HepG2 (cell line): ENCODE results near the gene GNA12. TPM values are rescaled to one million over a fixed set of nuclear protein-coding genes. Genes with fewer than 3 reads are reported as not detected.
A peak's percentile ranks its signal among the peaks of the same experiment; 100 is the strongest.

Source experiments
- ATAC-seq: fragments of 200-7000 bp; cut with Tn5 transposase; 3 replicates; pipeline ENCODE4 v1.9.1; 2020; ENCODE audit warnings: mild to moderate bottlenecking, moderate library complexity
- BruUV-seq: library from RNA; stranded (reverse); fragments of 400-500 nt; replicated peaks from 2 replicates; lab custom pipeline; 2021; lab: Mats Ljungman, UMichigan
- CTCF ChIA-PET: fragments of 300-600 bp; formaldehyde crosslinking; extraction: SDS; loops from one replicate; lab custom pipeline; 2021; ENCODE audit warnings: low total read pairs, inconsistent platforms, low intra/inter-chr PET ratio; lab: Yijun Ruan, JAX
- POLR2A ChIA-PET: fragments of 350-600 bp; sonication (Branson Sonifier 250); formaldehyde crosslinking; loops from one replicate; lab custom pipeline; 2020; ENCODE audit warnings: antibody characterized with exemption, inconsistent platforms; lab: Yijun Ruan, JAX
- DNase-seq: peaks from one replicate; pipeline ENCODE4 v3.0.0-alpha.2; 2015; ENCODE audit warnings: low spot score
- FAIRE-seq: peaks from 3 replicates; lab custom pipeline; 2011; peaks lifted over from hg19 to GRCh38; lab: Jason Lieb, UNC
- H2AFZ ChIP-seq: one replicate; pipeline ENCODE4 v1.6.1; 2011; ENCODE audit warnings: low read length, inconsistent platforms
- H3K27ac ChIP-seq: fragments of 300-600 bp; 3 replicates; pipeline ENCODE4 v1.8.0; 2011; ENCODE audit warnings: mixed run types, mild to moderate bottlenecking, mixed read lengths, low read length, inconsistent platforms; ENCODE audit not compliant: insufficient read depth; ENCODE audit errors: extremely low read length
- H3K27me3 ChIP-seq, 2 experiments: fragments of 200-600 bp in 1 of 2; 2 replicates in 1 of 2; 3 replicates in 1 of 2; pipeline versions ENCODE4 v1.6.0 to v1.8.0; 2011; ENCODE audit warnings: low read length in 2 of 2, mild to moderate bottlenecking in 2 of 2, moderate library complexity in 2 of 2, inconsistent platforms in 1 of 2; ENCODE audit not compliant: insufficient read depth in 2 of 2, control insufficient read depth in 1 of 2
- H3K36me3 ChIP-seq, 2 experiments: fragments of 200-600 bp in 1 of 2; replicated peaks in 1 of 2; 2 replicates in 1 of 2; 3 replicates in 1 of 2; pipeline versions ENCODE4 v1.5.1 to v1.8.0; 2011; ENCODE audit warnings: low read length in 2 of 2, inconsistent platforms in 1 of 2; ENCODE audit not compliant: insufficient read depth in 2 of 2, control insufficient read depth in 1 of 2
- H3K4me1 ChIP-seq: 2 replicates; pipeline ENCODE4 v1.5.1; 2012; ENCODE audit warnings: low read length, inconsistent platforms; ENCODE audit not compliant: insufficient read depth
- H3K4me2 ChIP-seq: 2 replicates; pipeline ENCODE4 v1.6.0; 2011; ENCODE audit warnings: low read depth, low read length, inconsistent platforms
- H3K4me3 ChIP-seq, 3 experiments: fragments of 200-600 bp in 1 of 3; sonication (generic), shearing (Covaris generic) in 1 of 3; replicated peaks in 1 of 3; 2 replicates each; pipeline ENCODE4 v1.5.1; 2011 to 2016; ENCODE audit warnings: low read length in 3 of 3, inconsistent platforms in 2 of 3, low read depth in 2 of 3, mild to moderate bottlenecking in 2 of 3, control low read depth in 1 of 3, mixed read lengths in 1 of 3; ENCODE audit not compliant: insufficient read depth in 1 of 3
- H3K79me2 ChIP-seq: one replicate; pipeline ENCODE4 v1.6.1; 2011; ENCODE audit warnings: low read length, inconsistent platforms; ENCODE audit not compliant: insufficient read depth
- H3K9ac ChIP-seq: 2 replicates; pipeline ENCODE4 v1.6.0; 2011; ENCODE audit warnings: mild to moderate bottlenecking, low read depth, low read length, inconsistent platforms; ENCODE audit not compliant: insufficient read depth
- H3K9me3 ChIP-seq: 2 replicates; pipeline ENCODE4 v1.5.1; 2012; ENCODE audit warnings: mild to moderate bottlenecking, low read length
- H4K20me1 ChIP-seq: 2 replicates; pipeline ENCODE4 v1.6.0; 2011; ENCODE audit warnings: inconsistent platforms, mild to moderate bottlenecking, low read length, moderate library complexity; ENCODE audit not compliant: insufficient read depth
- FOSL2 ChIP-seq: sonication (generic); formaldehyde crosslinking; IDR thresholded peaks from 2 replicates; pipeline ENCODE4 v1.4.0; 2020; ENCODE audit warnings: missing genetic modification reagents
- HDAC6 ChIP-seq: fragments of 200-600 bp; sonication (generic); IDR thresholded peaks from 2 replicates; pipeline ENCODE4 v1.7.0; 2017; ENCODE audit warnings: mild to moderate bottlenecking, antibody characterized with exemption, low read length, low read depth
- JUND ChIP-seq: sonication (generic); formaldehyde crosslinking; IDR thresholded peaks from 2 replicates; pipeline ENCODE4 v1.8.0; 2022; ENCODE audit warnings: mild to moderate bottlenecking, missing genetic modification reagents
- NFIC ChIP-seq: IDR thresholded peaks from 2 replicates; pipeline ENCODE4 v1.6.1; 2012; ENCODE audit warnings: mild to moderate bottlenecking, low read length, inconsistent platforms
- ZIK1 ChIP-seq: sonication (generic); formaldehyde crosslinking; IDR thresholded peaks from 2 replicates; pipeline ENCODE4 v1.5.0; 2020; ENCODE audit warnings: mild to moderate bottlenecking, low read depth, missing genetic modification reagents, borderline replicate concordance
- ZNF33B ChIP-seq: sonication (generic); formaldehyde crosslinking; IDR thresholded peaks from 2 replicates; pipeline ENCODE4 v1.5.1; 2020; ENCODE audit warnings: mild to moderate bottlenecking, missing genetic modification reagents
- ZNF775 ChIP-seq: sonication (generic); formaldehyde crosslinking; IDR thresholded peaks from 2 replicates; pipeline ENCODE4 v1.4.0; 2020; ENCODE audit warnings: missing genetic modification reagents, mild to moderate bottlenecking, moderate library complexity, borderline replicate concordance
- ZNF780A ChIP-seq: sonication (generic); formaldehyde crosslinking; IDR thresholded peaks from 2 replicates; pipeline ENCODE4 v1.8.0; 2022; ENCODE audit warnings: mild to moderate bottlenecking, missing genetic modification reagents, moderate library complexity
- WGBS: methylation state at CpG from one replicate; pipeline ENCODE4 v1.1.6; 2017; ENCODE audit warnings: low lambda C conversion rate; 5-methylcytosine and 5-hydroxymethylcytosine counted together
- in situ Hi-C: cut with HindIII; loops from 2 replicates; pipeline ENCODE4 v1.10.0; 2017; ENCODE audit warnings: low pct_unique_long_range_greater_than_20kb; ENCODE audit not compliant: extremely low pct_ligation_motif_present
- intact Hi-C: fragments of 100-400 bp; cut with micrococcal nuclease; formaldehyde crosslinking; loops from one replicate; pipeline ENCODE4 v1.10.0; 2022; ENCODE audit not compliant: unreplicated experiment
- polyA plus RNA-seq, 8 experiments: library from polyadenylated mRNA; depleted of rRNA in 3 of 8; stranded (reverse) in 7 of 8; unstranded in 1 of 8; fragments of >200 nt; fragmentation: Illumina TruSeq in 4 of 8; extraction: Trizol in 4 of 8; gene quantifications; 2 replicates each; pipeline versions ENCODE4 v1.2.1 to v1.2.3, GENCODE V29; 2011 to 2016; ENCODE audit warnings: low read depth in 4 of 8, missing spikeins in 1 of 8, mixed read lengths in 1 of 8; ENCODE audit not compliant: insufficient read depth in 1 of 8
- total RNA-seq, 5 experiments: library from RNA; depleted of rRNA; stranded (reverse); fragments of >200 nt; fragmentation: Illumina TruSeq; extraction: Trizol; gene quantifications; 2 replicates each; pipeline ENCODE4 v1.2.3, GENCODE V29; 2016; ENCODE audit warnings: low read depth in 1 of 5

Gene GNA12
- total and polyA plus RNA-seq, 2 of the 13 experiments (the other 11 are each of a cell fraction or from before 2014, with no cell fraction given) = 16.2 to 50.9 TPM

DNA sequence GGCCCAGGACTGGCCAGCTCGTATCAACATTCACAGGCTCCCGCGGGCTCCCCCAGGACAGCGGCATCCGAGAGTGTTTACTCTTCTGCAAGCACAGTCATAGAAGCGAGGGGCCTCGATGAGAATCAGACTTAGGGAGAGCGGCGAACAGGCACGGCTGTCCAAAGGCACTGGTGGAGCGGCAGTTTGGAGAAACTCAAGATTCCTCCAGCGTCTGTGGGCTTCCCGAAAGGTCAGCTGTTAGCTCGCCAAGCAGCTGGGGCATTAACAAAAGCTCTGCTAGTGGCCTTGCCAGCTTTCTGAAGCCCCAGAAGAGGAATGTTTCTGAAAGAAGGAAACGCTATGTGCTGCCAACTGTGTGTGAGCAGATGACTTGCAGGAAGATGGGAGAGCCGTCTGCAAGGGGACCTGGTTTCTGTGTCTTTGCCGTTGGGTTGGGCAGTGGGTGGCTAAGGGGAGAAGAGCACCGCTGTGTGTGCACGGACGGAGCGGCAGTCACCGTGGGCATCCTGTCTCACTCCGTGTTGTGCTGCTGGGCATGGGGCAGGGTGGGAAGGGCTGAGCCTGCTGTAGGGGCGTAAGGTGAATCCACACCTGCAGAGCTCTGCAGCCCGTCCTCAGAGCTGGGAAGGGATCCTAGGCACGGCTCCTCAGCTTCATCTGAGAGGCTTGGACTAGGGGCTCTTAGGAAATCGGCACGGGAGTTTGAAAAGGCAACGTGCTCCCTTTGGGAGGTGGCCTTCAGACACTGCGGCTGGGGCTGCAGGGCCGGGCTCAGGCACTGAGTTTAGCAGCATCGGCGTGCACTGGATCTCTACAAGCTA lies 114.0 kb downstream of the GNA12 start:
- ATAC-seq (no peak), FAIRE-seq (no peak), DNase-seq (no peak)
- H2AFZ ChIP-seq = no peak overlapping the region
- no TSS peak for BruUV-seq
- in situ Hi-C loops = no loop called here
- H4K20me1 ChIP-seq = 0 out of 2 replicates have a peak, but pooled peaks cover 4% of the 10 kb centered on the region
- H3K4me3 ChIP-seq = no peak overlapping the region
- H3K9ac ChIP-seq = no peak overlapping the region
- WGBS = 95% methylated on average over 22 of the region's 33 CpGs
- H3K36me3 ChIP-seq = peaks cover 18 to 57% of the 10 kb centered on the region in 2 experiments; a peak in 4 of 5 replicates
- no peaks in the 10 kb centered on the region for H3K79me2 ChIP-seq
- CTCF ChIA-PET = no interaction called here
- no peaks in the 10 kb centered on the region for H3K27me3 ChIP-seq
- H3K4me1 ChIP-seq = peaks cover 11% of the 10 kb centered on the region; the same call in 1 of the 2 replicates
- POLR2A ChIA-PET = no interaction called here
- TF ChIP-seq ZNF775 (CRISPR knock-in tag) = no peak
- no peak for TF ChIP-seq NFIC
- TF ChIP-seq, all 625 proteins: peak for 0
- no peak overlapping the region for H3K27ac ChIP-seq
- no peaks in the 10 kb centered on the region for H3K9me3 ChIP-seq
- intact Hi-C loops = no loop called here
- H3K4me2 ChIP-seq = no peak overlapping the region

DNA sequence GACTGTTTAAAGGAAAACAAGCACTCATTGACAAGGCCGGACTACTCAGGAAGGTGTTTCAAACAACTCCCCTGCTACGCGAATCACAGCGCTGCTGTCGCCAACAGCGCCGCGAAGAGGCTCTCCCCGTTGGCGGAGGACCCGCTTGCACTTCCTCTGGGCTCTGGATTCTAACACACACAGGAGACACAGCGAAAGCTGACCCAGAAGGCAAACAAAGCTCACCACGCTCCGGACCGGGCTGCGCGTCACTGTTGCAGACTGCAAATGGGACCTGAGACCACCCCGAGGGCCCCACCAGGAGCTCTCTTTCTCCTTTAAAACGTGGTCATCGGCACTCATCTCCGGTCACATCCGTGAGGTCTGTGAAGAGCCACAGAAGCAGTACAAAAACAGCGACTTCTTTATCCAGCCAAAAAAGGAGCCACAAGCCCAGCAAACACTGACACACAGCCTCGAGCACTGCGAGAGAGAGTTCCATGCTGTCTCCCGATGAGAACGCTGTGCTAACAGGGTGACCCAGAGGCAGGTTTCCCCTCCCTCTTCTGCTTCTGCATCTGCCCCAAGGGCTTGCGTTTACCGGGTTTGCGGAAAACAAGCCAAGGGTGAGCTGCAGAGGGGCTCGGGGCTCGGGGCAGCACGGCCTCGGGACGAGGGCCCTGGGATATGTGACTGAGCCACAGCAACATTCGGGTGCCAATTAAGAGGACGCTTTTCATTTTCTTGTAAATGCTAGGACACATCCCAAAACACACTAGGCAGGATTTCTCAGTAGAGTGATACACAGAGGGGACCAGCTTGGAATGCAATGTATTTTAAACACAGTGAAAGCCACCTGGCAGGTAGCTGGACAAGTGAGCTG lies 114.8 kb downstream of the GNA12 start:
- in situ Hi-C loops = no loop called here
- no peak overlapping the region for H3K27ac ChIP-seq

More for the DNA sequence above, 114.8 kb downstream of the GNA12 start:
- no peaks in the 10 kb centered on the region for H3K27me3 ChIP-seq
- TSS peak; percentile 44 for BruUV-seq
- POLR2A ChIA-PET = no interaction called here
- intact Hi-C loops = no loop called here
- no peak overlapping the region for H2AFZ ChIP-seq
- no peak overlapping the region for H3K9ac ChIP-seq
- no peak for DNase-seq
- 97% methylated on average over 30 of the region's 37 CpGs for WGBS
- FAIRE-seq = no peak
- H3K79me2 ChIP-seq = no peaks in the 10 kb centered on the region
- 0 out of 2 replicates have a peak, but pooled peaks cover 4% of the 10 kb centered on the region for H4K20me1 ChIP-seq
- peaks cover 18 to 57% of the 10 kb centered on the region in 2 experiments; a peak in 4 of 5 replicates for H3K36me3 ChIP-seq
- no peak overlapping the region for H3K4me2 ChIP-seq
- H3K4me1 ChIP-seq = peaks cover 11% of the 10 kb centered on the region; the same call in 1 of the 2 replicates
- H3K9me3 ChIP-seq = no peaks in the 10 kb centered on the region
- ATAC-seq = no peak
- H3K4me3 ChIP-seq = no peak overlapping the region
- TF ChIP-seq ZNF33B (CRISPR knock-in tag) (no peak), ZNF780A (no peak), ZIK1 (CRISPR knock-in tag) (no peak), HDAC6 (no peak), JUND (no peak), FOSL2 (CRISPR knock-in tag) (no peak)
- TF ChIP-seq, all 625 proteins: peak for 0
- CTCF ChIA-PET = no interaction called here
